ENCODE measurements around the gene OSBPL3. TPM values are rescaled to one million over a fixed set of nuclear protein-coding genes. Genes with fewer than 3 reads are reported as not detected.

OSBPL3 gene
- total and polyA plus RNA-seq, 10 donors = 10.3 to 33.9 (median 26.8) TPM

- no peaks in the 10 kb centered on the region for H3K27me3 ChIP-seq (replicated peaks in 1 of 7)
- 72 to 97% (median 83%) methylated on average over 1 of the region's 1 CpG for WGBS, 5 donors
These were observed 96.4 kb downstream of the OSBPL3 start for GRCh38 chr7:24883622-24884013.

GRCh38 chr7:24882989-24883621 is 96.9 kb downstream of the OSBPL3 start:
- H3K27me3 ChIP-seq (replicated peaks in 1 of 7) = no peaks in the 10 kb centered on the region
- 44 to 58% (median 48%) methylated on average over 3 of the region's 3 CpGs for WGBS, 5 donors
- intact Hi-C loops (cut with DNase I; ENCODE audit: low total_unique reads) = no loop called here
- DNase-seq = no peak
- no peak overlapping the region for H3K27ac ChIP-seq
- H3K4me1 ChIP-seq = peaks cover 0 to 32% (median 10%) of the 10 kb centered on the region in 6 donors
- H3K36me3 ChIP-seq = peaks cover 0 to 6% (median 0%) of the 10 kb centered on the region in 6 donors
- TF ChIP-seq POLR2AphosphoS5 (IDR thresholded peaks at IDR 0.05) (no peak), POLR2A (IDR thresholded peaks at IDR 0.05) (no peak), CTCF (IDR thresholded peaks at IDR 0.05 in 8 of 11, conservative IDR thresholded peaks at IDR 0.05 in 3 of 11) (no peak)
- H3K4me3 ChIP-seq = no peak overlapping the region
- H3K9me3 ChIP-seq = no peaks in the 10 kb centered on the region

More at GRCh38 chr7:24883622-24884013, 96.4 kb downstream of the OSBPL3 start:
- intact Hi-C loops (cut with DNase I; ENCODE audit: low total_unique reads) = no loop called here
- H3K36me3 ChIP-seq = peaks cover 0 to 6% (median 0%) of the 10 kb centered on the region in 6 donors
- no peak overlapping the region for H3K27ac ChIP-seq
- H3K9me3 ChIP-seq = no peaks in the 10 kb centered on the region
- H3K4me3 ChIP-seq = no peak overlapping the region
- no peak for DNase-seq
- TF ChIP-seq POLR2A (IDR thresholded peaks at IDR 0.05) (no peak), CTCF (IDR thresholded peaks at IDR 0.05 in 8 of 11, conservative IDR thresholded peaks at IDR 0.05 in 3 of 11) (no peak), POLR2AphosphoS5 (IDR thresholded peaks at IDR 0.05) (no peak)
- H3K4me1 ChIP-seq = peaks cover 0 to 27% (median 8%) of the 10 kb centered on the region in 6 donors

DNA sequence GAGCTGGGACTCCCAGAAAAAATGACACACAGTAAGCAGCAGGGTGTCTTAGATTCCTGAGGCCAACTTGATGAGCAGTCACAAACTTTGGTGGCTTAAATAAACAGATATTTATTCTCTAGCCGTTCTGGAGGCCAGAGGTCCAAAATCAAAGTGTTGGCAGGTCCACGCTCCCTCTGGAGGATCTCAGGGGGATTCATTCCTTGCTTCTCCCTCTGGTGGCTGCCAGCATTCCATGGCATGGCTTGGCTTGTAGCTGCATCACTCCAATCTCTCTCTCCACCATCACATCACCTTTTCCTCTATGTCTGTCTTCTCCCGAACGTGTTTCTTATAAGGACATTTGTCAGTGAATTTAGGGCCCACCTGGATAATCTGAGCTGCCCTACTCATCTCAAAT is 98.4 kb downstream of the OSBPL3 start:
- no peak overlapping the region for H3K4me3 ChIP-seq
- H3K27me3 ChIP-seq (replicated peaks in 1 of 7) = no peaks in the 10 kb centered on the region
- DNase-seq = no peak
- intact Hi-C loops (cut with DNase I; ENCODE audit: low total_unique reads) = no loop called here
- H3K27ac ChIP-seq = no peak overlapping the region
- peaks cover 0 to 43% (median 13%) of the 10 kb centered on the region in 6 donors for H3K4me1 ChIP-seq
- no peaks in the 10 kb centered on the region for H3K9me3 ChIP-seq
- H3K36me3 ChIP-seq = peaks cover 0 to 5% (median 0%) of the 10 kb centered on the region in 6 donors
- 89 to 96% (median 91%) methylated on average over 4 of the region's 4 CpGs for WGBS, 5 donors
- TF ChIP-seq POLR2A (IDR thresholded peaks at IDR 0.05) = no peak
- TF ChIP-seq CTCF (IDR thresholded peaks at IDR 0.05 in 8 of 11, conservative IDR thresholded peaks at IDR 0.05 in 3 of 11) = no peak
- TF ChIP-seq POLR2AphosphoS5 (IDR thresholded peaks at IDR 0.05) = no peak

DNA sequence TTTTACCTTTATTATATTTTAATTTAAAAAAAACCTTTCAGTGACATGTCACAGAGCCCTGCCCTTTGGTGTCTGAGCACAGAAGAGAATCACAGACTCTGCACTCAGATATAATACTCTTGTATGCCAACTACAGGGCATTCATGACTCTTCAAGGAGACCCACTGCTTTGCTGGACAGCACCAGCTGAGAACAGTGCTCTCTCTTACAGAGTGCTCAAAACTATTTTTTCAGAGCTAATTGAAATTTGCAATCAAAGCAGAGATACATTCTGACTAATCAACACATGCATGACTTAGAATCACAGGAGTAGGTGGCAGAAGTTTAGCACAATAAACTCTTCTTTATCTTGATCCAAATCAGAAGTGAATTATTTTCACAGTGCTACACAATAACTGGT is 99.1 kb downstream of the OSBPL3 start:
- H3K4me1 ChIP-seq = peaks cover 0 to 42% (median 13%) of the 10 kb centered on the region in 6 donors
- no peaks in the 10 kb centered on the region for H3K9me3 ChIP-seq
- no peaks in the 10 kb centered on the region for H3K36me3 ChIP-seq
- no peak for TF ChIP-seq POLR2AphosphoS5 (IDR thresholded peaks at IDR 0.05)
- TF ChIP-seq POLR2A (IDR thresholded peaks at IDR 0.05) = no peak
- no peak for TF ChIP-seq CTCF (IDR thresholded peaks at IDR 0.05 in 8 of 11, conservative IDR thresholded peaks at IDR 0.05 in 3 of 11)
- no peak for DNase-seq
- no peaks in the 10 kb centered on the region for H3K27me3 ChIP-seq (replicated peaks in 1 of 7)
- intact Hi-C loops (cut with DNase I; ENCODE audit: low total_unique reads) = no loop called here
- H3K4me3 ChIP-seq = no peak overlapping the region
- no peak overlapping the region for H3K27ac ChIP-seq
